ENCODE data around the gene TMEM150B.

DNA sequence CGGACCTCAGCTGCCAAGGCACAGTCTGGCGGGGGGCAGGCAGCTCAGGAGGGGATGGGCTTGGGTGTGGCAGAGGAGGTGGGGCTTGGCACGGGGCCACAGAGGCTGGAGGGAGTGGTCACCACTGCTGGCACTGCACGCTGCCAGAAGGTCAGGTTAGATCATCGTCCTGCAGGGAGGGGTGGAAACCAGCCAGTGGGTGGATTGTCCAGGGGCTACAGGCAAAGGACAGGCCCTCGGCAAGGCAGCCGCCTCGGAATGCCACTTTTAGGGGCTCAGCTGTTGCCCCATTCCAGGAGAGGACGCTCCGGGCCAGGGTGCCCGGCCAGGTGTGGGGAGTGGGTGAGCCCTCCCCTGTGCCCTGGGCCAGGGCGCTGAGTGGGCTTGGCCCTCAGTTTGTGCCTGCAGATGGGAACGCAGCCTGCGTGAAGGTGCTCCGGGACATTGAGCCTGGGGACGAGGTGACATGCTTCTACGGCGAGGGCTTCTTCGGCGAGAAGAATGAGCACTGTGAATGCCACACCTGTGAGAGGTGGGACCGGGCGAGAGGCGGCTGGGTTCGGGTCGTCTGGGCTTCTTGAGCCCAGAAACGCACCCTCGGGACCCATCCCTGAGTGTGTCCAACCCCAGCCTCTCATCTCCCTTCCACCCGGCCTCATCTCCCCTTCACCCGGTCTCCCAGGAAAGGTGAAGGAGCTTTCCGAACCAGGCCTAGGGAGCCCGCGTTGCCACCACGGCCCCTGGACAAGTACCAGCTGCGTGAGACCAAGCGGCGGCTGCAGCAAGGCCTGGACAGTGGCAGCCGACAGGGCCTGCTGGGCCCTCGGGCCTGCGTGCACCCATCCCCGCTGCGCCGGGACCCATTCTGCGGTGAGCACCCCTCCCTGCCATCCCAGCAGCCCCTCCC, 20.9 kb upstream of the TMEM150B start:
- TF ChIP-seq SYNCRIP (IDR thresholded peaks at IDR 0.05; ENCODE audit: insufficient read depth, low read depth, low read length) = no peak
- TF ChIP-seq, protein P1, sequence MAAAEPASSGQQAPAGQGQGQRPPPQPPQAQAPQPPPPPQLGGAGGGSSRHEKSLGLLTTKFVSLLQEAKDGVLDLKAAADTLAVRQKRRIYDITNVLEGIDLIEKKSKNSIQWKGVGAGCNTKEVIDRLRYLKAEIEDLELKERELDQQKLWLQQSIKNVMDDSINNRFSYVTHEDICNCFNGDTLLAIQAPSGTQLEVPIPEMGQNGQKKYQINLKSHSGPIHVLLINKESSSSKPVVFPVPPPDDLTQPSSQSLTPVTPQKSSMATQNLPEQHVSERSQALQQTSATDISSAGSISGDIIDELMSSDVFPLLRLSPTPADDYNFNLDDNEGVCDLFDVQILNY (CRISPR knock-in tag; conservative IDR thresholded peaks at IDR 0.05) = no peak
- TF ChIP-seq ZNF224 (CRISPR knock-in tag; IDR thresholded peaks at IDR 0.05) = no peak
- no peak for TF ChIP-seq CENPBD1 (CRISPR knock-in tag; IDR thresholded peaks at IDR 0.05; ENCODE audit: borderline replicate concordance, low read depth)
- no peak for TF ChIP-seq TRIM22 (IDR thresholded peaks at IDR 0.05)
- no peak for TF ChIP-seq ZFP36 (IDR thresholded peaks at IDR 0.05; ENCODE audit: borderline replicate concordance, low read depth, low read length, partially characterized antibody)
- TF ChIP-seq ZFP1 (CRISPR knock-in tag; IDR thresholded peaks at IDR 0.05) = no peak
- no peak for TF ChIP-seq RFX5 (IDR thresholded peaks at IDR 0.05; ENCODE audit: low read depth, low read length)
- TF ChIP-seq KAT2B (IDR thresholded peaks at IDR 0.05; ENCODE audit: borderline replicate concordance, low read depth, low read length) = no peak
- no peak for TF ChIP-seq SMC3 (IDR thresholded peaks at IDR 0.05; ENCODE audit: low read length)
- no peak for TF ChIP-seq HHEX (CRISPR knock-in tag; IDR thresholded peaks at IDR 0.05)
- no peak for TF ChIP-seq SAFB2 (CRISPR knock-in tag; IDR thresholded peaks at IDR 0.05; ENCODE audit: borderline replicate concordance, low read depth)

Data from HepG2 (cell line).